GM10248 (cell line): ENCODE measurements around the gene EIF4E3.

Experiments
- CTCF ChIA-PET: fragments of 300-600 bp; sonication (Branson Sonifier 250); formaldehyde crosslinking; extraction: SDS; loops from one replicate; lab custom pipeline; 2021; ENCODE audit warnings: antibody characterized with exemption; lab: Yijun Ruan, JAX
- POLR2A ChIA-PET: fragments of 350-650 bp; sonication (Branson Sonifier 250); formaldehyde crosslinking; extraction: SDS; loops from one replicate; lab custom pipeline; 2020; ENCODE audit warnings: antibody characterized with exemption; lab: Yijun Ruan, JAX
- DNase-seq: peaks from one replicate; pipeline ENCODE4 v3.0.0; 2012; ENCODE audit errors: extremely low spot score
- CTCF ChIP-seq: IDR thresholded peaks from 2 replicates; pipeline ENCODE4 v1.5.1; 2012; ENCODE audit warnings: mild to moderate bottlenecking, low read depth; ENCODE audit errors: extremely low read depth, missing control alignments, control extremely low read depth

EIF4E3 gene

DNA sequence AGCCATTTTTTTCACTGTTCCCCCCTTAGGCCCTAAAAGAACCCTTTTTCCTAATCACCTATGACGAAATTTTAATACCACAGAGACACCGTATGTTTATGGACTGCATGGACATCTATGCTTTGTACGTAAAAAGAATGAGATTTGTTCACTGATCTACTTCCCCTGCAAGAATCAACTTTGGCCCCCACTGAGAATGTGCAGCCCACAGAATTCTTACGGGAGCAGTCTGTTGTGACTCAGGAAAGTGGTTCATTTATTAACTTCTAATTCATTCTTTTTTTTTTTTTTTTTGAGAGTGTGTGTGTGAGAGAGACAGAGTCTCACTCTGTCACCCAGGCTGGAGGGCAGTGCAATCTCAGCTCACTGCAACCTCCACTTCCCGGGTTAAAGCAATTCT, 17.6 kb downstream of the EIF4E3 start:
- ChIA-PET CTCF (interaction anchor here (1.6 kb wide), 1 partner anchor 22 kb away, joined by 7 read pairs; no protein-coding TSS in a partner anchor), POLR2A (no interaction called here)
- no peak for TF ChIP-seq CTCF
- no peak for DNase-seq

DNA sequence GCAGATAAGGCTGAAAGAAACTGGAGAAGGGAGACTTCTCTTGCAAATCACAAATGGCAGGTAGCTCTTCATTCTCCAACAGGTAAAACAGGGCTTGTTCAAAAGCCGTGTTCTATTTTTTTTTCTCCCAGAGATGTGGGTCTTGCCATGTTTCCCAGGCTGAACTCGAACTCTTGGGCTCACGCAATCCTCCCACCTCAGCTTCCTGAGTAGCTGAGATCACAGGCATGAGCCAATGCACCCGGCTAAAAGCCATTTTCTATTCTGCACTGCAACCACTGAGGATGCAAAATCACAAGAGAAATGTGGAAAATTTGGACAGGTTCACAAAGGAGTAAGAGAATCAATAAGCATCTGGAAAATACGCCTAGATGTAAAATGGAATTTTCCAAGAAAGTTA, 19.5 kb downstream of the EIF4E3 start:
- POLR2A ChIA-PET: no interaction called here
- CTCF ChIA-PET: no interaction called here
- TF ChIP-seq CTCF: no peak
- no peak for DNase-seq

DNA sequence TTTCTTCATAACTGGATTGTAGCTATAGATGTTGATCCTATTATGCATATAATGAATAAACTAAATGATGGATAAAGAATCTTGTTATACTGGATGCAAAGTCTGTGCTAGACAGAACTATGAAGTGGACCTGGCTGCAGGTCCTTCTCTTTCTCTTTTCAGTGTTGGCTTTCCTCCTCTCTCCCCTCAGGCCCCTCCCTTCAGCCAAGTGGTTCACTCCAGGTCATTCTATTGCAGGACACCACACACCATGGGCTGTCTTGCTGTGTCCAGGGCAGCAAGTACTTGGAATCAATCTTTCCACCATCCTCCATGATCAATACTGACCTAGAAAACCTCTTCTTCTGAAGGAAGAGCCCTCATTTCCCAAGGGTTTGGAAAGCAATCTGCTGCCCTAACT, 20.3 kb downstream of the EIF4E3 start:
- ChIA-PET POLR2A (no interaction called here), CTCF (no interaction called here)
- no peak for DNase-seq
- no peak for TF ChIP-seq CTCF

DNA sequence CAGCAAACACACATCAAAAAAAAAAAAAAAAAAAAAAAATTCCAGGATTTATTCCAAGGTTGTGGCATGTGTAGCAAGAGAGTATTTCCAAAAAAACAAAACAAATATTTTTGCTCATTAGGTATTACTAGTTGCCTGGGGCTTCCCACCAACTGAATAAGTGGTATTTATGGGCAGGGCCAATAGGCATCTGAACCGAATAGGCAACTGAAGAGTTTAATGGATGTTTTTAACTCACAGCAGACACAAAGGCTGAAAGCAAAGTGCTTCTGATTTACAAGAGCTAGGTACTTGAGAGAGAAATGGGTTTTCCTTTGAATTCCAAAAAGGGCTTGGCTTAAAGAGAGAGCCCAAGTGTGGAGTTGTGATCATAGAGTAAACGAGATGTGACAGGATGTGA, 21.4 kb downstream of the EIF4E3 start:
- CTCF ChIA-PET: no interaction called here
- POLR2A ChIA-PET: no interaction called here
- TF ChIP-seq CTCF: no peak
- DNase-seq: no peak

DNA sequence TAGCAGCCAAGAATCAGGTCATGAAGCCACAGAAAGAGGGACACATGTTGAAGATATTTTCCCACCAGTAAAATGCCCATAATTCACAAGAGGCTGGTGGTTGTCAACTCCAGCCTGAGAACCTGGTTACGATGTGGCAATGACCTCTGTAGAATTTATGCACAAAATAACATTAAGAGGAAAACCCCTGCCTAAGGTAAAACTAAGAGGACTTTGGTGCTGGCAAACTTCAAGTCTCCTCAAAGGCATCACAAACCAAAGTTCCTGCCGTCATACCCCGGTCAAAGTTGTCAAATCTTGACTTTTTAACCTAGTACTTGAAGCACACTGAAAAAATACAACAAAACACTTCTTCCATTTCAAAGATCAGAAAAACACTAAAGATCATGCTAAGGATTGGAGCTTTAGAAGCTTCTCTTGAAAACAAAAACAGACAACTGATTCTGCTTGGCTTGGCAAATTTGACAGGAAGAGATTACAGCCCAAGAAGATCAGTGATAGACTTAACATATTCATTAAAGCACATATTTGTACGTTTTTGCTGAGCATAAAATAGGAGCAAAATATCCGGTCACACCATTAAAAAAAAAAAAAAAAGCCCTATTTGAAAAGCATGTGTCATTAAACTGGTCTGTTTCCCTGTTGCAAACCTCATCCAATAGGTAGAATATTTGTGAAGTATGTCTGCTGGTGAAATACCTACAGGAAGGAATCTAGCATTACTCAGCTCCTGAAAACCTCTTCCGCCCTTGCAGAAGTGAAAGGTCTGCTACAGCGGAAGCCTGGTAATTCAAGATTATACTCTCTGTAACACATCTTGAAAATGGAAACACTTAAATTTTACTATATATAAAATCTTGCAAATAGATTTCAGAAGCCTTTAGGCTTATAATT, 22.8 kb downstream of the EIF4E3 start:
- no peak for DNase-seq
- POLR2A ChIA-PET: no interaction called here
- TF ChIP-seq CTCF: no peak
- CTCF ChIA-PET: interaction anchor here (1.3 to 2.3 kb wide), 3 partner anchors 9 to 20 kb away, joined by 3 to 9 read pairs (median 3); no protein-coding TSS in a partner anchor

DNA sequence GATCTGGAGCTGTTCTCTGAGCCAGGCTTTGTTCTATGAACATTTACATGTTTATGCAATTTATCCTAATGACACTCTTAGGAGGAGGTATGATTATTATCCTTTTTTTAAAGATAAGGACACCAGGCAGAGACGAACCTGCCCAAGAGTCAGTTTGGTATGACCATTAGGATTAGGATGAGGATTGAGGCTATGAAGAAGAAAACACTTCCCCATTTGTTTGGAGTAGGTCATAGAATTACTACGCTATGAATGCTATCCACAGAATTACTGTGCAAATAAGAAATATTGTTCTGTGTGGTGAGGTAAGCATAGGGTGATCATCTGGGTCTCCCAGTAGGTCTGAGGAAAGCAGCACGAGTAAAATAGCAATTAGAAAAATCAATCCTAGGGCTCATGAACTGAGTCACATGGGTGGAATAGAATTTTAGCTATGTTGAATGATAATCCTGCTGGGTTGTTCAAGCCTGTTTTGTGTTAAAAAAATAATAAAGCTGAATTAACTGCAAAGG, 23.9 kb downstream of the EIF4E3 start:
- POLR2A ChIA-PET: no interaction called here
- no peak for DNase-seq
- CTCF ChIA-PET: interaction anchor here (1.7 to 2.3 kb wide), 2 partner anchors 10 to 17 kb away, joined by 3 to 9 read pairs; no protein-coding TSS in a partner anchor
- TF ChIP-seq CTCF: no peak
